AG08395 (cell line): ENCODE results near the gene PPP2R5C.

Experiments used
- DNase-seq: peaks from one replicate; pipeline ENCODE4 v3.0.0; 2012; ENCODE audit warnings: mixed read lengths, low spot score

Gene PPP2R5C

DNA sequence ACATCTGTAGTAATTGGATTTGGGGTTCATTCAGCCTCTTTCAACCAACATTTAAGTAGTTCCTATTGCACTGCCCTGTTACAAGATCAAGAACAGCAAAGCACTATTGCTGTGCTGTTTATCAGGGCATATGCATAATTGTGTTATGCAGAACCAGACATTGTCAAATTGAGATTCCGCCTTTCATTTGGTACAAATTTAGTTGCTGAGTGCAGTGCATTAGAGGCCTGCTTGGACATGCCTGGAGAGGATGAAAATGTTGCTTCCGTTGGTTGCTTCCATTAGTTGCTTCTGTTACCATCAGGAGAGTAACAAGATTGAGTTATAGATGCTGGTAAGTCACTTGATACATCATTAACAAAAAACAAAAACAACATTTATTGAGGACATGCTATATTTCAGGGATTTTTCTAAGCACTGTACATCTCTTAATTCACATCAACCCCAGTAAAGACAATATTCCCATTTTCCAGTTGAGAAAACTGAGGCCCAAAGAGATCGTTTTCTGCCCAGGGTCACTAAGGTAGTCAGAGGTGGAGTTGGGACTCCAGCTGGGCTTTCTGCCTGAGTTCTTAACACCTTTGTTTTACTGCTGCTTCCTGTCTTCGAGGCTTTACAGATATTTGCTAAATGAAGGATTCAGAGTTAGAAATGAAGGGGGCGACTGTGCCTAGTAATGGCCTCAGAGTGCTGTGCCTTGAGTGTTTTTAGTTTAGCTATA is 79.3 kb downstream of the PPP2R5C start:
- DNase-seq = no peak

DNA sequence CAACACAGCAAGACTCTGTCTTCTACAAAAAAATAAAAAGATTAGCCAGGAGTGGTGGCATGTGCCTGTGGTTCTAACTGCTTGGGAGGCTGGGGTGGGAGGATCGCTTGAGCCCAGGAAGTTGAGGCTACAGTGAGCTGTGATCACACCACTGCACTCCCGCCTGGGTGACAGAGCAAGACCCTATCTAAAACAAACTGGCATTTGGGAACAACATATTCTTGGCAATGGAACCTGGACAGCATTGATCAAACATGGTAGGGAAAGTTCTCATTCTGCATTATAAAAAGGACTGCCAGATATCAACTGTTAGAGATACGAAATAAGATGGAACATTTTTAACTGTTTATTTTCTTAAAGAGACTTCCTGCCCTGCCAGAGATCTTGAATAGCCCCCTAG is 81.5 kb downstream of the PPP2R5C start:
- no peak for DNase-seq

DNA sequence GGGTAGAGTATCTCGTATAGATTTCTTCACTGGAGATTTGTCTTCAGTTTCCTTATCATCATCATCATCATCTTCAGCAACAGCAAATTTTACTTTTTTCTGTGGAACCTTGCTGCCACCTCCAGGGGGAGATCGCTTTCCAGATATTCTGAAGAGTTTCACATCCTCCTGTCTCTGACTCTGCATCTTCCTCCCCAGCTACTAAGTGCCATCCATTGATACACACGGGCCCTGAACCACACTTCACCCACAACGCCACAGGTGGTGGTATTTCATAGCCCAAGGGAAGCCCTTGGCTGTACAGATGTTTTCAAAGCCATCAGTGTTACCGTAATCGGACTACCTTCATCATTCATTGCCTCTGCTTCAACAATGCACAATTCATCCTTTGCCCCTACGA is 82.2 kb downstream of the PPP2R5C start:
- DNase-seq = no peak

DNA sequence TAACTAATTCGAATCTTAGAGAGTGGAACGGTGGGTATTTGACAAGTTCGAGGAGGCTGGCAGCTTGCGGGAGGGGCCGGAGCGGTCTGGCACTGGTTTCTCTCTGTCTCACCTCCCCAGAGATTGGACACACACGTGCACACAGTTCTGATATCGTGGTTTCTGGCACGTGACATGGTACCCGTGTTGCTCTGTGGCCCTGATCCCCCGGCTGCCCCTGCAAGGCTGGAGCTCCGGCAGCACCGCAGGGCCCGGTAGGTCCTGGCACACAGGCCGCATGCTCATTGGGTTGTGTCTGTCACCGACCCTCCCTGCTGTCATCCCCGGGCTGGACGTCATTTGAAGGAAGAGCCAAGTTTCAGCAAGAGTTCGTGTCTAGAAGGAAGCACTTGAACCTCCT is 82.7 kb downstream of the PPP2R5C start:
- no peak for DNase-seq

DNA sequence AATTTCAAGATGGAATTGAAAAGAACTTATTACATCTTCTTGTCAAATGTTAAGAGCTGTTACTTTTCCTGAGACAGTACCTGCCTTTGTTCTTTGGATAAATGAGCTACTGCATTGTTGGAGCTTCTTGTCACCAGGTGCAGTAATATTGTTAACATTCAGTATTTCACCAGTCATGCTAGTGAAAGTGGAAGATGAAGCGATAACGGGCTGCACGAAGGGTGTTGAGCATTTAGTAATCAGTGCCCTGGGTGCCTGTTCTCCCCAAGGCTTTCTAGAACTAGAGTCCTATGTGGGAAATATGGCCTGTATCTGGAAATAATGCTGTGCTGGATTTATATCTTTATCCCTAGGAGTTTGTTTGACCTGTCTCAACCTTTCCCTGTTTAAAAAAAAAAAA is 83.2 kb downstream of the PPP2R5C start:
- DNase-seq = no peak

DNA sequence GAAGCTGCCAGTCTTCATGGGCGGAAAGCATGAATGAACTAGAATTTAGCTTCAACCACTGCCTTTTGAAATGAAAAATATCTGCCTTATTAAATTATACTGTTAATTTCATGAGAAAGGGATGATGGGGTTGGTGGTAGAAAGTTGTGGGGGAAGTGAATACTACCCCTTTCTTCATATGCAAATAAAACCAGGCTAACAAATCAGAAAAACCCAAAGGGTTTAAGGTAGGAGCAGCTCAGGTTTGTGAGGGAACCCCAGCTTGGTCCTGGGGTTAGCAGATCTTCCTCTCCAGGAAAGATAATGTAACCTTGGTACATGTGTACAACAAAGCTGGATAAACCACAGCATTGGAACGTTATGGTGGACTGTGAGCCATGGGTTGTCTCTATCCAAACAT is 84.0 kb downstream of the PPP2R5C start:
- DNase-seq = no peak

DNA sequence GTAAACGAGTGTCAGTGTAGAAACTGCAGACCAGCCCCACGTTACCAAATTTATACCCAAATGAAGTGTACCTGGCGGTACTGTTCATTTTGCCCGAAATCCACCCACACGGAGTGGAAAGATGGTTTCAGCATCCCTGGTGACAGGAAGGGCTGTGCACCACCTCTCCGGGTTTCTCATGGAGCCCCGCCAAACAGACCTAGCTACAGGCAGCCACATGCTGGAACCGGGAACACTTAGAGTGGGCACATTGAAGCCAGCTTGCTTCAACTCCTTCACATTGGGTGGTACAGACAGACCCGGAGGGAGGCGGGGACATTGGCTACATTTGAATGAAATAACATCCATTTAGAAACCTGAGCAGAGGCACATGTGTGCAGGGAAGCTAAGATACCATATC is 84.4 kb downstream of the PPP2R5C start:
- DNase-seq = no peak

DNA sequence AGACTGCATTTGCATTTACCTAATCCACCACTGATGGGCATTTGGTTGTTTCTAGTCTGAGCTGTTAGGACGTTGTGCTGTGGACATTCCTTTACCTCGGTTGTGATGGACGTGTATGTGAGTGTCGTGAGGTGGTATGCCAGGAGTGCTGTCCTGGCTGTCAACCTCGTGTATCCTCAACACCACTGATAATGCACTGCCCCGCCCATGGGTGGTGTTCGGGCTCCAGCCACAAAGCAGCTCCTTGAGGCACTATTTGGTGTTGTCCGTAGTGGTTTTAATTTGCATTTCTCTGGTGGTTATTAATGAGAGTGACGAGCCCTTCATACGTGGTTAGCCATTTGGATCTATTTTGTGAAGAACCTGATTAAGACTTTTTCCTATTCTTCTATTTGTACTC is 87.6 kb downstream of the PPP2R5C start:
- DNase-seq = no peak

DNA sequence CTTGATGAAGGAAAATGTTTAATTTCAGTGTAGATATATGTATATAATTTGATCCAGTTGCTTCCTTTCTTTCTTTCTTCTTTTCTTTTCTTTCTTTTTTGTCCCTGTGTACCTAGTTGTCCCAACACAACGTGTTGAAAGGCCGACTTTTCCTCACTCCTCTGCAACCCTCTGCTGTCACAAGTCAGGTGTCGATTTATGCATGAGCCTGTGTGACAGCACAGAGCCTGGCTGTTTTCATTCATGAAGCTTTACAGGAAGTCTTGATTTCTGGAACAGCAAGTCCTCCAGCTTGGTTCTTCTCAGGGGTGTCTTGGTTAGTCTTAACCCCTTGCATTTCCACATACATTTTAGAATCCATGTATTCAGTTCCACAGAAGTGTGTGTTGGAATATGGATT is 88.1 kb downstream of the PPP2R5C start:
- no peak for DNase-seq

DNA sequence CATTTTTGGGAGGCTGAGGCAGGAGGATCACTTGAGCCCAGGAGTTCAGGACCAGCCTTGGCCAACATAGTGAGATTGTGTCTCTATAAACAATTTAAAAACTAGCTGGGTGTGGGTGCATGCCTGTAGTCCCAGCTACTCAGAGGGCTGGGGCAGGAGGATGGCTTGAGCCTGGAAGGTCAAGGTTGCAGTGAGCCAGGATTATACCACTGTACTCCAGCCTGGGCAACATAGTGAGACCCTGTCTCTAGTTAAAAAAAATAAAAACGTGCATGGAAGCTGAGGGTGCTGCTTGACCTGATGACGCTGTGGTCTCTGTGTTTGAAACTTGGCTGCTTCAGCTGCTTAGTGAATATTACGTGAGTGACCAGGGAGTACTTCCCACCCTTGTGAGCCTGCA is 89.7 kb downstream of the PPP2R5C start:
- no peak for DNase-seq

DNA sequence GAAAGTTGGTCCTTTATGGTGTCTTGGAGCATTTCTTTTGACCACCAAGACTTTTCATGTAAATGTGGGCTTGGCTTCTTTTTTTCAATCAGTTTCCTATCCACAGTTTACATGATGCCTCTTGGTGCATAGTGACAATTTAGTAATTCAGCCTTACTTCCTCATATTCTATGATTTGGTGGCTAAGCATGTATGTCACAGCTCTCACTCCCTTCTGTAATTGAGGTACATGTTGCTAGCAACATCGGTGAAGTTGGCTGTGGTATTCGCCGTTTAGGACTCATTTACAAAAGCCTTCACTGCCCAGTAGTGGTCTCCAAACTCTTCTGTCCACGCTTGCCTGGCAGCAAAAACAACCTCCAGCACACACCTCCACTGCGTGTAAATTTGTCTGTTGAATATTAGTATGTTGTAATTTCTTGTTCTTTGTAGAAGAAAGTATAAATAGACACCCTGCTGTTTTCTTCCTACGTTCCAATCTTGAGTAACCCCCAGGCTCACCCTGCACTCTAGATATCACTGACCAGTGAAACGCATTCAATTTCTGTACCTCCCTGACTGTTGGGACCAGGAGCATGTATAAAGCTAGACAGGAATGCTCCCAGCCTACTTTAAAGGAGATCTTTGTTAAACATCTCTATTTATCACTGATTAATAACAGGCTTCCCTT is 90.4 kb downstream of the PPP2R5C start:
- DNase-seq = no peak

DNA sequence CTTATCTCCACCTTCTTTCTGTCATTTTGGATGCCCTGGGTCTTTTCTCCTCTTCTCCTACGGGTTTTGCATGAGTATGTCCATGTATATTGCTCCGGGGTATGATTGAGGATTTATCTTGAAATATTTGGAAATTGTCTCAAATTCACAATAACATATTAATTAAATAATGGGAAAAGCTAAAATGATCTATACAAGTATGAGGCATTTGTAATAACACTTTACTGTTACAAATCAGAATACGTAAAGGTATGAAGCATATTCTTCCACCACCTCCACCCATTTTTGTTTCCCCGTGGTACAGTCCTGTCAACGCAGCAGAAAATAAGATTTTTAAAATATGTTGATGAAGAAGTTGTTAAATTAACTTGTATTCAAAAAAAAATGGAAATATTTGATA is 91.3 kb downstream of the PPP2R5C start:
- no peak for DNase-seq

DNA sequence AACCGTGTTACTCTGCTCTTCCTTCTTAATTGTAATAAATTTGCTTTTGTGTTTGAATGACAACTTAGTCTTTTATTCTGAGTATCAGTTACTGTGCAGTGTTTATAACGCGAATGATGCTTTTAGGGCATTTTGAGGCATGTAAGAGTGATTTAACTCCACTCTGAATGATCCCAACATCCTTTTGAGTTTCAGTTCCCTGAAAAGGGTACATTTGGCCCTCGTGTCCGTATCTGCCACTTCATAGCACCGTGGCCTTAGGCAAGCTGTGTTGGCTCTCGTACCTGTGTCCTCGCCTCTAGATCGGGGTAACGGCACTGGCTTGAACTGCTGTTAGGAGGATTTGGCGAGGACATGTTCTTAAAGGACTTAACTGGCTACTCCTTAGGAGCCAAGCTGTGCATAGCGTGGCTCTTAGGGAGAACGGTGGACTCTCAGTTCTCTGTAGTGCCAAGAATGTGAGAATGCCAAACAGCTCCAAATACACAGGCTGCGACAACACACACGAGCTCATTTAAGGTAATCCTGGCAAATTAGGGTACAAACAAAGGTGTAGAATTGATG is 92.0 kb downstream of the PPP2R5C start:
- DNase-seq = no peak

DNA sequence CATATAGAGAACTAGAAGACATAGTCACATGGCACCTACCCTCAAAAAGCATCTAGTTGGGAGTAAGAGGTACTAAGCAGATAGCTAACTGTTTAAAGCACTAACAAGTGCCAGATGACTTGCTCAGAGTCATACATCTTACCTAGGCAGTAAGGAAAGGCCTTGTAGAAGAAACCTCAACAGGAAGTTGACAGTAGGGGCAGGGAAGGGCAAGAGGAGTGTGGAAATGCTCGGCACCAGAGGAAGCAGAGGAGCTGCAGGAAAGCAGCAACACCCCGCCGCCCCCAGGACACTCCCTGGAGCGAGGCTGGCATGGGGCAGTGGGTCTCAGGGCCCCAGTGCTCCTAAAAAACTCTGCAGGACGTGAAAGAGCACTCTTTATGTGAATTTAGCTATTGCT is 92.9 kb downstream of the PPP2R5C start:
- DNase-seq = no peak

DNA sequence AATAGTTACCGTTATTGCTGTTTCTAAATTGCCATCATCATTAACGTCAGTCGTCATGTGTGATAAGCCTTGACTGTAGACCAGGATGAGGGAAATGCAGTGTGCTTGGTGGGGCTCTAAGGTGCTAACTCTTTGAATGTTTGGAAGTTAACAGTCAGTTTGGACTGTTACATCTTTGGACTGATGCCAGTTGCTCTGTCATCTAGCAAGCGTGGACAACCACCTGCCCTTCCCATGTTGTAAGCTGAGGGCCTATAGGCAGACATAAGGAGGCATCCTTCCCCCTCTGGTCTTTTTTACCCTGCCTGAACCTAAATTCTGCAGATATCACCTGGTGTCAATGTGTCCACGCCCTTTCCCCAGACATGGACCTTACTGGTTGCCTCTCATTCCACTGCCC is 94.4 kb downstream of the PPP2R5C start:
- DNase-seq = no peak

DNA sequence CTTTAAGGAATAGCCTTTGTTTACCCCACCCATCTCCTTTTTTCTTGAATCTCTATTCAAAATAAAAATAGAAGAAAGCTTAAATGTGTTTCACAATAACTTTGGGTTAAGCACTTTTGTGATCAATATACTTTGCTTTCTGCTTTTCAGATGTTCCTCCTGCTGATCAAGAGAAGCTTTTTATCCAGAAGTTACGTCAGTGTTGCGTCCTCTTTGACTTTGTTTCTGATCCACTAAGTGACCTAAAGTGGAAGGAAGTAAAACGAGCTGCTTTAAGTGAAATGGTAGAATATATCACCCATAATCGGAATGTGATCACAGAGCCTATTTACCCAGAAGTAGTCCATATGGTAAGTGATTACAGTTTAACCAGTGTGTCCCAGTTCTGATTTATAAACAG is 95.0 kb downstream of the PPP2R5C start:
- DNase-seq = no peak

DNA sequence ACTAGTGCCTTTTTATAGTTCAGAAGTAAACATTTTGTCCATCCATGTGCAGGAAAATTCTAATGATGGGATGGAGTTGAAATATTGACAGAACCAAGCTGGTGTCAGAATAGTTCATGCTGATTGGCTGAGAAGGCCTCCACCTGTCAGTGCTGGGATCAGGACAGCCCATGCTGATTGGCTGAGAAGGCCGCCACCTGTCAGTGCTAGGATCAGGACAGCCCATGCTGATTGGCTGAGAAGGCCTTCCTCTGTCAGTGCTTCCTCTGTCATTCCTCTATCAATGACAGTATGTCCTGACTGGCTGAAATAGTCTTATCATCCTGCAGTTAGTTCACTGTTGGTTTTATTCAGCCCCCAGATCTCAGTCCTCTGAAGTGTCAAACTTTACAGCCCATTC is 95.7 kb downstream of the PPP2R5C start:
- DNase-seq = no peak

DNA sequence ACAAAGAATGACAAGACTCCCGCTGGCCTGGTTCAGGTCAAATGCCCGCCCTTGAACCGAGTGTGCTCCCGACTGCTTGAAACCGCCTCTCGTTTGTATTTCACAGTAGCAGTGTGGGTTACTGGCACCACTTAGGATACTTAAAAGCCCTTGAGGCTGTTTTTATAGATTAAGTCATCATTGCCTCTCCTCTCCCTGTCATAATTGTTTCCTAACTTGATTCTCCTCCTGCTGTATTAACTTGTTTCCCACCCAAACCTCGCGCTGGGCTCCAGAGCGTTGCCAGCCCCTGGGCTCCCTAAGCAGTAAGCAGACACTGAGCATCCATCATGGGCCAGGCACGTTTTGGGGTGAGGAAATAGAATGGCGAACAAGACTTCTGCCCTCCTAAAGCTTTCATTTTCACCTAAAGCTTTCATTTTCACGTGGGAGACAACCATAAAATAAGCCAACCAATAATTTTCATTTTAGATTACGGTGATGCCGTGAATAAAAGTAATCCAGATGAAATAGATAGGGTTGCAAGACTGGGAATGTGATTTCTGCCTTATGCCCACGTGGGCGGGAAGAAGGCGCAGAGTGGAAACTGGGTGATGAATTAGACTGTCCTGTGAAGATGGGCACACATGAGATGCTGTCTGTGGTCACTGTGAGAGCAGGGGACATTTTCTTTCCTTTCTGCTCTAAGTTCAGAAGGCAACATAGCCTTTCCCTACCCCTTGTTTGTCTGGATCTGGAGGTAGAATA is 97.5 kb downstream of the PPP2R5C start:
- no peak for DNase-seq

DNA sequence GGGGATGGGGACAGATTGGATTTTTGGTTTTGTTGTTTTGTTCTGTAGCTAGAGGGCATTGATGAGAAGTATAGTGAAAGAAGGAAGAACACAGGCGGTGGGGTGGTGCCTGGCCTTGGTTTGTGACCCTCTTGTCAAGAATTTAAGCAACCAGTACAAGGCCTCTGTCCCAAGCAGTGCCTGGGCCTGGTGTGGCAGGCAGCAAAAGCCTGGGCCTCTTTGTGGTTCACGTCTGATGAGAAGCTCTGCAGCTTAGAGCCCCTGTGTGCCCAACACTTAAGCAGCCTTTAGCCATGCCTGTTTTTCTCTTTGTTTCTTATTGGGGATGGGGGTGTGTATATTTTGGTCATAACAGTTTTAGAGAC is 98.0 kb downstream of the PPP2R5C start:
- DNase-seq = no peak

DNA sequence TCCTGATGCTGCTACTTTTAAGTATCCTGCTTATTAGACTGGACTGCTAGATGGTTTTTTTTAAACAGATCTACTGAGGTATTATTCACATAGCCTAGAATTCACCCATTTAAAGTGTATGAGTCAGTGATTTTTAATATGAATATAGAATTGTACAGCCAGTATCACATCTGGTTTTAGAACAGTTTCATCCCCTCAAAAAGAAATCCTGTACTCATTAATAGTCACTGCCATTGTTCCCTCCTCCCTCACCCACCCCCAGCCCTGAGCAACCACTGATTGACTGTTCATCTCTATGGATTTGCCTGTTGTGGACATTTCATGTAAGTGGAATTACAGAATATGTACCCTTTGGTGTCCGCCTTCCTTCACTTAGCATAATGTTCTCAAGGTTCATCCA is 98.4 kb downstream of the PPP2R5C start:
- no peak for DNase-seq

DNA sequence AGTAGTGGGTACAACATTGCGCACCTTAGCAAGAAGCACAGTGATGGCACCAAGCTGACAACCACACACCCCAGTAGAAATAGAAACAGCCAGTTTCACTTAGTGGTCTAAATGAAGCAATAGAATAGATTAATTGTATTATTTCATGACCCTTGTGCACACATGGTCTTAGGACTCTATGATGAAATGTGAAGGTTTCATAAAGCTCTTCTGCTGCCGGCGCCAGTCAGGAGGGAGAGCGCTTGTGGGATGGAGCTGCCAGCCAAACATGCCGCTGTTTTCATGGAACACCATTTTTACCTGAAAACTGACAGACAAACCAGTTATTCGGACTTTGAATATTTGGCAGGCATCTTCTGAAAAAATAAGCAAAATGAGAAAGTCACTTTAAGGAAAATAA is 100.0 kb downstream of the PPP2R5C start:
- DNase-seq = no peak

DNA sequence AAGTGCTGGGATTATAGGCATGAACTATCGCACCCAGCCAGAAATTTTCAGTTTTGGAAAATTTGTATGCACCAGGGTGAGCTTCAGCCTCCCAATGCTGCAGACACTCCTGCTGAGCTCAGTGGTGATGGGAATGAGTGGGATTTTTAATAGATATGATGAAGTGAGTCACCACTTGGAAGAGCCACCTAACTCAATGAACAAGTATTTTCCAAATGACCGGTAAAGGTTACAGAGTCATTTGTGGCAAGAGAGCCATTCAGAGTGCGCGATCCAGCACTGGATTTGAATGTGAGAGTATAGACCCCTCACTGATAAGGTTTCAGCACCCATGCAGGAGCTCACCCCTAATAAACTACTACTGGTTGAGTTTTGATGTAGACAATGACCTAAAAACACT is 100.7 kb downstream of the PPP2R5C start:
- DNase-seq = peak; percentile 35

DNA sequence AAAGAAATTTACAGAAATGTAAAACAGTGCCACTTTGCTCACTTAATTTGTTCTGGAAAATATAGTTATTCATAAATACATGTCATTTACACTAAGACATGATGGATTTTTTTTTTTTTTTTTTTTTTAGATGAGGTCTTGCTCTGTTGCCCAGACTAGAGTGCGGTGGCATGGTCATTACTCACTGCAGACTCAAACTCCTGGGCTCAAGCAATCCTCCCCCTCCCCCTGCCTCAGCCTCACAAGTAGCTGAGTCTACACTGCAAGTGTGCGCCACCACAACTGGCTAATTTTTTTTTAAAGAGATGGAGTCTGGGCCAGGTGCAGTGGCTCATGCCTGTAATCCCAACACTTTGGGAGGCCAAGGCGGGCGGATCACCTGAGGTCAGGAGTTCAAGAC is 101.2 kb downstream of the PPP2R5C start:
- no peak for DNase-seq
